Measurements from ENCODE around the gene MKI67. TPM values are rescaled to one million over a fixed set of nuclear protein-coding genes. Genes with fewer than 3 reads are reported as not detected.
A peak's percentile ranks its signal among the peaks of the same experiment; 100 is the strongest.

MKI67 gene
- total RNA-seq, 1 experiment from 2014 or later: 90.0 TPM

GRCh38 chr10:128086003-128086863 is 40.0 kb downstream of the MKI67 start:
- Histone ChIP-seq H3K27ac (no peak overlapping the region), H3K36me3 (no peaks in the 10 kb centered on the region), H3K9me3 (replicated peaks) (no peaks in the 10 kb centered on the region), H3K27me3 (no peaks in the 10 kb centered on the region), H3K4me1 (peaks cover 16% of the 10 kb centered on the region), H3K4me3 (no peak overlapping the region)
- peak; percentile 23 to 43 for DNase-seq

DNA sequence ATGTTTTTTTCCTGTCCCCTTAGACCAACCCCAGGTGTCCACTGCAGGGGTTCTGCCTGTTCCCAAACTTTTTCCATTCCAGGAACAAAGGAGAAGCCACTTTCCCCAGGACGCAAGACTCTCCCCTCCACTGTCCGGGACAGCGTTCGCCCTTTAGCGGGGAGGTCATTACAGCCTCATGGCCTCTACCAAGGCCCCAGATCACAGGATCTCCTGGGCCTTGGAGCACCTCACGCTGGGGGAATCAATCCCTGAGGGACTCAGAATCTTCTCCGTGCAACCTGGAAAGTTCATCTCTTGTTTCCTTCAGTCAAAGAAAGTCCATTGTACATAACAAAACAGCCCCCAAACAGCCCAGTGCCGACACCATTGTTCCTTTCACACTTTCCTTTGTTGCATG is 41.2 kb downstream of the MKI67 start:
- Histone ChIP-seq H3K27me3 (no peaks in the 10 kb centered on the region), H3K36me3 (no peaks in the 10 kb centered on the region), H3K4me1 (peaks cover 16% of the 10 kb centered on the region), H3K9me3 (replicated peaks) (no peaks in the 10 kb centered on the region), H3K27ac (no peak overlapping the region), H3K4me3 (no peak overlapping the region)
- DNase-seq: no peak

GRCh38 chr10:128084364-128084763 is 41.9 kb downstream of the MKI67 start:
- H3K36me3 ChIP-seq: no peaks in the 10 kb centered on the region
- no peaks in the 10 kb centered on the region for H3K9me3 ChIP-seq (replicated peaks)
- peaks cover 16% of the 10 kb centered on the region for H3K4me1 ChIP-seq
- no peak overlapping the region for H3K27ac ChIP-seq
- no peak for DNase-seq
- no peak overlapping the region for H3K4me3 ChIP-seq
- H3K27me3 ChIP-seq: no peaks in the 10 kb centered on the region

DNA sequence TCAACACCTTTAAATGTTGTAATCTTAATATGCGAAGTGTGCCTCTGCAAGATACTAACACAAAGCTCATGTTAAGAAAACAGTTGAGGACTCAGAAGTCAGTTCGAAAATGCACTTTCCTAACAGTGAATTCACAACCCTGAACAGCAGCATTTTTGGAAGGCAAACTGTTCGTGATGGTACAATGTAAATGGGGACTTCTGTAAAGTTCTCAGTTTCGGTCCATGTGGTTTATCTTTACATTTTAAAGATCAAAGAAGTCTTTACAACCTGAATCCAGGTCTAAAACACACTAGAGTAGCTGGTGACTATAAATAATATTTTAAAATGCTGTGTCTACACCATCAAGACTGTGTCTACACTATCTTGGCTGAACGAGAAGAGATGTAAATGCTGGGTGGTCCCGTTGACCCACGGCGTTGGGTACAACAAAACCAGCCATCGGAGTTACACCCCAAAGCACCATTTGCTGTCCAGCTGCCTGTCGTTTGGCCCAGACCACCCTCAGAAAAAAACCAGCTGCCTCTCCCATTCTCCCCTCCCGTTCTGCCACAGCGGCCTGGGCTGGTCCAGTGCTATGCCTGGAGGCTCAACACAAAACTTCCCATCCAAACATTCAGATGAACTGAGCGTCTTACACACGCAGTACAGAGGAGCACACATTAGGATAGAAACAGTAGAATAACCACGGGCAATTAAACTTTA is 42.9 kb downstream of the MKI67 start:
- no peaks in the 10 kb centered on the region for H3K9me3 ChIP-seq (replicated peaks)
- no peak overlapping the region for H3K27ac ChIP-seq
- no peaks in the 10 kb centered on the region for H3K36me3 ChIP-seq
- peaks cover 10% of the 10 kb centered on the region; the same call in 1 of the 2 replicates for H3K4me1 ChIP-seq
- H3K4me3 ChIP-seq: no peak overlapping the region
- DNase-seq: no peak
- H3K27me3 ChIP-seq: no peaks in the 10 kb centered on the region

DNA sequence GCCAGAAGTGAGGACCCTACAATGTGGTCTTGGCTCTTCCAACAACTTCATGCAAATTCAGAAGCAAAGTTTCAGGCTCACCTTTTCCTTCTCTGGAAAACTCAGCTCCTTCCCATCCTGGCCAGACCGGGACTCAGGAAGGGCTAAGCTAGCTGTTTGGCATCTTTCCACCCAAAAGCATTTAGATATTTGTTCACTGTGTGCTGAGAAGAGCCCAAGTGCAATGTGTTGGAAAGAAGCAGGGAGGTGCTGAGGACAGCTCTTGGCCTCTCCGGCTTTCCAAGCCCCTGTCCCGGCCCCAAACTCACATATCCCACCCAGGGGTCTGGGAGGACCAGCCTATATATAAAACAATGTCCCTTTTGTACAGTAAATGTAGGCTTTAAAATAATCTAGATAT is 44.5 kb downstream of the MKI67 start:
- DNase-seq: no peak
- Histone ChIP-seq H3K4me1 (peaks cover under 1% of the 10 kb centered on the region; the same call in 1 of the 2 replicates), H3K36me3 (no peaks in the 10 kb centered on the region), H3K27ac (no peak overlapping the region), H3K27me3 (no peaks in the 10 kb centered on the region), H3K9me3 (replicated peaks) (no peaks in the 10 kb centered on the region), H3K4me3 (no peak overlapping the region)

DNA sequence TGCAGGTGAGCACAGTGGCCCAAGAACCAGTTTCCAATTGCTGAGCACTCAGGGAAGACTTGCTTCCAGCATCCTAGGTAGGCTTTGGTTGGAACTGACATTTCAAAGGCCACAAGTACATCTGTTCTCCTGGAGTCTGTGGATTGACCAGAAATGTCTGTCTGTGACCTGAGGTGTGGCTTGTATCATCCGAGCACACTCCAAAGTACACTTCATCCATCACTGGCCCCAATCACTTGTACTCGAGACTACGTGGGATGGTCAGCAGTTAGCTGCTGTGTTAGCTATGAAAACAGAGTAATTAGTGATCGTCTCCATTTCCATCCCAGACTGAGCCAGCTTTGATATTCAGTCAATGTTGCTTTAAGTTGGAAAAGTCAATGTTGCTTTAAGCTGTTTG is 45.0 kb downstream of the MKI67 start:
- Histone ChIP-seq H3K27ac (no peak overlapping the region), H3K4me1 (no peaks in the 10 kb centered on the region), H3K27me3 (no peaks in the 10 kb centered on the region), H3K36me3 (no peaks in the 10 kb centered on the region), H3K4me3 (no peak overlapping the region), H3K9me3 (replicated peaks) (no peaks in the 10 kb centered on the region)
- no peak for DNase-seq

GRCh38 chr10:128080641-128081040 is 45.6 kb downstream of the MKI67 start:
- Histone ChIP-seq H3K4me3 (no peak overlapping the region), H3K36me3 (no peaks in the 10 kb centered on the region), H3K4me1 (no peaks in the 10 kb centered on the region), H3K9me3 (replicated peaks) (no peaks in the 10 kb centered on the region), H3K27ac (no peak overlapping the region), H3K27me3 (no peaks in the 10 kb centered on the region)
- DNase-seq: no peak

- H3K27me3 ChIP-seq: no peaks in the 10 kb centered on the region
- no peak for DNase-seq
Observed at GRCh38 chr10:128080231-128080630, 46.0 kb downstream of the MKI67 start.

DNA sequence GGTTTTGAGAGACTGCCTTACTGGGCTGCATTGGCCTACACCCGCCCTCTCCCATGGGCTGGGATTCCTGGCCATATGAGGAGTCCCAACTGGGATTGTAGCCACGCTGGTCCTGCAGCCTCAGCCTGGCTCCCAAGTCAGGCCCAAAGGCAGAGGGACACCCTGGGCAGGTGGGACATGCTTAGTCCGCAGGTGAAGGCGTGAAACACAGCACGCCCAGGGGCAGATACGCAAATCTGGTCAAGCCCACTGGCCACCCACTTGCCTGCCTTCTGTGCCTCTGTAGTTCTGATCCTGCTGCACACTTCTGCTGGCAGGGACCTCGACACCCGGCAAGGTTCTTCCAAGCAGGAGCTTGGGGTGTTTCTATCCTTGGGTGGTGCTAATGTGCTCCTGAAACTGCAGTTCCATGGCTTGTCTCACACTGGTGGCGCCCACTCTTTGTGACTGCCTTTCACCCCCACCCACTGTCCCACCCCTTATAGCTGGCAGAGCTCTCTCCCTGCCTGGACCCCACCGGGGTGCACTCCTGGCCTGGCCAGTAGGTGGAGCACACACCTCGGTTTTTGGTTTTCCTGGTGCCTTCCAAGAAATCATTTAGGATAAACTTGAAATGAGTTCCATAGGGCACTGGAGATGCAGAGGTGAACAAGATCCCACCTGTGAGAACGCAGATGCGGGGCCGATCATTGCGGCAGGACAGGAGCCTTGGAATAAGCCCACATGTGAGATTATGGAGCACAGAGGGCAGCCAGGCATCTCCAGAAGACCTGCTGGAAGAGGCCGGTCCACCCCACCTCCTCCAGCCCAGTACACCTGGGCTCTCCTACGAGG is 47.9 kb downstream of the MKI67 start:
- no peak overlapping the region for H3K4me3 ChIP-seq
- no peak overlapping the region for H3K27ac ChIP-seq
- peak; percentile 30 to 52 for DNase-seq
- no peaks in the 10 kb centered on the region for H3K9me3 ChIP-seq (replicated peaks)
- H3K27me3 ChIP-seq: no peaks in the 10 kb centered on the region
- no peaks in the 10 kb centered on the region for H3K4me1 ChIP-seq
- no peaks in the 10 kb centered on the region; the same call in 1 of the 2 replicates for H3K36me3 ChIP-seq

More at GRCh38 chr10:128080231-128080630, 46.0 kb downstream of the MKI67 start:
- H3K4me1 ChIP-seq: no peaks in the 10 kb centered on the region
- H3K27ac ChIP-seq: no peak overlapping the region
- H3K4me3 ChIP-seq: no peak overlapping the region
- H3K9me3 ChIP-seq (replicated peaks): no peaks in the 10 kb centered on the region
- no peaks in the 10 kb centered on the region for H3K36me3 ChIP-seq

DNA sequence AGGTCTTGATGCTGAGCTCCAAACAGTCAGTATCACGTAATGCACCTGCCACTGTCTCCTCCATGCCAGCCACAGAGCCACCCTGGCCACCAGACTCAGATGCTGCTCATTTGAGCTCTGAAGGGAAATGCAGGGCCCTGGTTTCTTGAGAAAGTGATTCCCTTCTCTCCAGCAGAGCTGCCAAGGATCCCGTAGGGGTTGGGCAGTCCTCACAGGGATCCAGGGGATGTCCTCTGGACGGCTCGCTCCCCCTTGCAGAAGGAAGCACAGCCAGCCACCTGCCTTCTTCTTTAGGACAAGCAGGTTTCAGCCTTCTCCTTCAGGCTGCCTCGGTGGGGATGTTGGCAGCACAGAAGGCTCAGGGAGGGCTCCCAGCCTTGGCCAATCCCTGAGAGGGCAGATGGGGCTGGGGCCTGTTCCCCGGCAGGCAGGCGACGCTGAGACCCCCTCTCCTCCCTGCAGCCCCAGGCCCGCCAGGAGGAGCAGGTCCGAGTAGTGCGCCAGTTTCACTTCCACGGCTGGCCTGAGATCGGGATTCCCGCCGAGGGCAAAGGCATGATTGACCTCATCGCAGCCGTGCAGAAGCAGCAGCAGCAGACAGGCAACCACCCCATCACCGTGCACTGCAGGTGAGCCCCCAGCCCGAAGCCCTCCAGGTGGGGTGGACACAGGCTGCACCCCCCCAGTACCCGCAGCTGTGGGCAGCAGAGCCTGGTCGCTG is 48.9 kb downstream of the MKI67 start:
- Histone ChIP-seq H3K9me3 (replicated peaks) (no peaks in the 10 kb centered on the region), H3K27me3 (no peaks in the 10 kb centered on the region), H3K4me3 (no peak overlapping the region), H3K36me3 (no peaks in the 10 kb centered on the region; the same call in 1 of the 2 replicates), H3K27ac (no peak overlapping the region), H3K4me1 (no peaks in the 10 kb centered on the region)
- no peak for DNase-seq

GRCh38 chr10:128074589-128074988 is 51.6 kb downstream of the MKI67 start:
- no peak overlapping the region for H3K27ac ChIP-seq
- no peak for DNase-seq
- H3K4me3 ChIP-seq: no peak overlapping the region
- no peaks in the 10 kb centered on the region for H3K27me3 ChIP-seq
- no peaks in the 10 kb centered on the region for H3K9me3 ChIP-seq (replicated peaks)
- H3K4me1 ChIP-seq: no peaks in the 10 kb centered on the region
- no peaks in the 10 kb centered on the region; the same call in 1 of the 2 replicates for H3K36me3 ChIP-seq

DNA sequence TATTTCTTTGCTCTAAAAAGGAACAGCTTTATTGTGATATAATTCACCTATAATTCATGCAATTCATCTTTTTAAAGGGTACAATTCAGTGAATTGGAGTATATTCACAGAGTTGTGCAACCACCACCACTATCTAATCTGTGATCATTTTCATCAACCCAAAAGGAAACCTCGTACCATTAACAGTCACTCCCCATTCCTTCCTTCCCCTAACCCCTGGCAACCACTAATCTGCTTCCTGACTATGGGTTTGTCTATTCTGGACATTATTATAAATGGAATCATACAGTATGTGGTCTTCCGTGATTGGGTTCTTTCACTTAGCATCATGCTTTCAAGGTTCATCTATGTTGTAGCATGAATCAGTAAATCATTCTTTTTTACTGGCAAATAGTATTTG is 52.3 kb downstream of the MKI67 start:
- no peaks in the 10 kb centered on the region; the same call in 1 of the 2 replicates for H3K36me3 ChIP-seq
- peaks cover 3% of the 10 kb centered on the region; the same call in 1 of the 2 replicates for H3K4me1 ChIP-seq
- H3K27ac ChIP-seq: no peak overlapping the region
- no peaks in the 10 kb centered on the region for H3K9me3 ChIP-seq (replicated peaks)
- H3K27me3 ChIP-seq: no peaks in the 10 kb centered on the region
- DNase-seq: no peak
- H3K4me3 ChIP-seq: no peak overlapping the region

DNA sequence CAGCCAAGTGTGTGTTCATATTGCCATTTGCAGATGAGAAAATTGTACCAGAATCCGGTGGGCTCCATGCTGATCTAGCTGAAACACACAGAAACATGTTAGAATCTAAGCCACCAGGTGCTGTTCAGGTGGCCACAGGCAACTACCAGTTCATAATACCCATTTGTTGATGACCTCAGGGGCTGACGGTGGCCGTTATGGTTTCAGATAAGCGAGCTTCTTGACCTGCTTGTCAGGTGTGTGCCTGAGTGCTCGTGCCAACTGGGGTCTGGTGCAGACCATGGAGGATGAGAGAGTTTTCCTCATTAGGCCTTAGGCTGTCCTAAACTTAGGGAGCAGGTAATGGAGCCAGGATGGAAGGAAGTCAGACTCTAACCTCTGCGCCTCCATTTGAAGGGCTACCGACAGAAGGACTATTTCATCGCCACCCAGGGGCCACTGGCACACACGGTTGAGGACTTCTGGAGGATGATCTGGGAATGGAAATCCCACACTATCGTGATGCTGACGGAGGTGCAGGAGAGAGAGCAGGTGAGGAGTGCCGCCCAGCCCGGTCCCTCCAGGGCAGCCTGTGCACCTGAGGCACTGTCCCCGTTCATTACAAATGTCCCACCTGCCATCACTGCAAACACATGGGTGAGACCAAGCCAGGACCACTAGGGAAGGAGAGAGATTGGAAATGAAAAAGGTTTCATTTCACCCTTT is 53.1 kb downstream of the MKI67 start:
- Histone ChIP-seq H3K4me3 (no peak overlapping the region), H3K36me3 (no peaks in the 10 kb centered on the region; the same call in 1 of the 2 replicates), H3K27ac (no peak overlapping the region), H3K4me1 (peaks cover 3% of the 10 kb centered on the region; the same call in 1 of the 2 replicates), H3K27me3 (no peaks in the 10 kb centered on the region), H3K9me3 (replicated peaks) (no peaks in the 10 kb centered on the region)
- DNase-seq: no peak

All from SJCRH30 (cell line).